SK-N-SH (cell line): ENCODE measurements around the gene H2AZ2. TPM values are rescaled to one million over a fixed set of nuclear protein-coding genes. Genes with fewer than 3 reads are reported as not detected.
A peak's percentile ranks its signal among the peaks of the same experiment; 100 is the strongest.

ENCODE experiments used
- CTCF ChIA-PET: fragments of 300-600, 350-600 bp; formaldehyde crosslinking; extraction: SDS; loops from one replicate; lab custom pipeline; 2021; lab: Yijun Ruan, JAX
- POLR2A ChIA-PET: fragments of 350-600 bp; sonication (Branson Sonifier 250); formaldehyde crosslinking; extraction: SDS; loops from one replicate; lab custom pipeline; 2020; ENCODE audit warnings: antibody characterized with exemption, inconsistent platforms; lab: Yijun Ruan, JAX
- DNase-seq: peaks from one replicate; pipeline ENCODE4 v3.0.0; 2012
- H2AFZ ChIP-seq: fragments of 200-600 bp; sonication (generic); 2 replicates; pipeline ENCODE4 v1.8.1; 2016; ENCODE audit warnings: antibody characterized with exemption, mild to moderate bottlenecking, low read depth
- H3F3A ChIP-seq: fragments of 200-600 bp; sonication (generic); replicated peaks from 2 replicates; pipeline ENCODE3; 2016; ENCODE audit warnings: antibody characterized with exemption, mild to moderate bottlenecking; ENCODE audit not compliant: insufficient read depth
- H3K27ac ChIP-seq, 2 experiments: fragments of 200-500 bp in 1 of 2; fragments of 200-600 bp in 1 of 2; sonication (Bioruptor generic) in 1 of 2; sonication (generic), shearing (Covaris generic) in 1 of 2; 2 replicates each; pipeline versions ENCODE4 v1.5.1 to v1.6.1; 2014 to 2016; ENCODE audit warnings: low read depth in 2 of 2, inconsistent platforms in 1 of 2, low read length in 1 of 2, mild to moderate bottlenecking in 1 of 2, mixed read lengths in 1 of 2
- H3K27me3 ChIP-seq: fragments of 200-600 bp; sonication (generic), shearing (Covaris generic); 2 replicates; pipeline ENCODE4 v1.6.1; 2016; ENCODE audit warnings: mixed run types; ENCODE audit not compliant: insufficient read depth
- H3K36me3 ChIP-seq, 2 experiments: fragments of 200-500 bp in 1 of 2; fragments of 200-600 bp in 1 of 2; sonication (Bioruptor generic) in 1 of 2; sonication (generic) in 1 of 2; replicated peaks in 1 of 2; 2 replicates each; pipeline versions ENCODE3 to v1.5.1; 2014 to 2016; ENCODE audit warnings: low read length in 1 of 2, mild to moderate bottlenecking in 1 of 2; ENCODE audit not compliant: insufficient read depth in 2 of 2, control insufficient read depth in 1 of 2
- H3K4me1 ChIP-seq, 2 experiments: fragments of 200-500 bp in 1 of 2; fragments of 200-600 bp in 1 of 2; sonication (Bioruptor generic) in 1 of 2; sonication (generic), shearing (Covaris generic) in 1 of 2; 2 replicates each; pipeline versions ENCODE4 v1.5.1 to v1.6.1; 2014 to 2016; ENCODE audit warnings: low read depth in 1 of 2, low read length in 1 of 2, mixed run types in 1 of 2; ENCODE audit not compliant: insufficient read depth in 2 of 2, control insufficient read depth in 1 of 2
- H3K4me2 ChIP-seq: fragments of 200-600 bp; sonication (generic), shearing (Covaris generic); 2 replicates; pipeline ENCODE4 v1.6.1; 2017; ENCODE audit warnings: mixed run types
- H3K4me3 ChIP-seq, 2 experiments: fragments of 200-500 bp in 1 of 2; fragments of 200-600 bp in 1 of 2; sonication (Bioruptor generic) in 1 of 2; sonication (generic), shearing (Covaris generic) in 1 of 2; 2 replicates each; pipeline versions ENCODE4 v1.5.1 to v1.8.1; 2014 to 2016; ENCODE audit warnings: low read depth in 2 of 2, inconsistent platforms in 1 of 2, low read length in 1 of 2, mild to moderate bottlenecking in 1 of 2, mixed read lengths in 1 of 2, moderate library complexity in 1 of 2
- H3K79me2 ChIP-seq: fragments of 200-600 bp; sonication (generic); 2 replicates; pipeline ENCODE4 v1.8.1; 2017; ENCODE audit warnings: mild to moderate bottlenecking; ENCODE audit not compliant: insufficient read depth
- H3K9ac ChIP-seq: fragments of 200-600 bp; sonication (generic); 2 replicates; pipeline ENCODE4 v1.6.1; 2017; ENCODE audit warnings: mixed run types
- H3K9me2 ChIP-seq: fragments of 200-600 bp; sonication (generic); 2 replicates; pipeline ENCODE4 v1.6.1; 2017; ENCODE audit warnings: mixed run types
- H3K9me3 ChIP-seq: fragments of 200-600 bp; sonication (generic); 2 replicates; pipeline ENCODE4 v1.6.1; 2017; ENCODE audit warnings: mixed run types, mild to moderate bottlenecking, moderate library complexity
- H4K20me1 ChIP-seq: fragments of 200-600 bp; sonication (generic); 2 replicates; pipeline ENCODE4 v1.6.1; 2017; ENCODE audit warnings: mild to moderate bottlenecking, mixed run types; ENCODE audit not compliant: insufficient read depth
- CTCF ChIP-seq: fragments of 200-600 bp; sonication (generic); IDR thresholded peaks from 2 replicates; pipeline ENCODE4 v1.6.1; 2017; ENCODE audit warnings: antibody characterized with exemption, mild to moderate bottlenecking, moderate library complexity
- EP300 ChIP-seq, 2 experiments: IDR thresholded peaks; 2 replicates each; pipeline versions ENCODE4 v1.4.0 to v1.6.1; 2012; ENCODE audit warnings: borderline replicate concordance in 1 of 2, low read depth in 1 of 2, low read length in 1 of 2
- FOSL2 ChIP-seq: IDR thresholded peaks from 2 replicates; pipeline ENCODE4 v1.4.0; 2012; ENCODE audit warnings: low read depth, mild to moderate bottlenecking, moderate library complexity, borderline replicate concordance
- FOXM1 ChIP-seq: IDR thresholded peaks from 2 replicates; pipeline ENCODE4 v1.4.0; 2012; ENCODE audit warnings: low read depth, mild to moderate bottlenecking
- JUND ChIP-seq: IDR thresholded peaks from 2 replicates; pipeline ENCODE4 v1.4.0; 2012
- MAX ChIP-seq: IDR thresholded peaks from 2 replicates; pipeline ENCODE4 v1.4.0; 2012; ENCODE audit warnings: low read depth
- NFIC ChIP-seq: IDR thresholded peaks from 2 replicates; pipeline ENCODE4 v1.4.0; 2012; ENCODE audit warnings: borderline replicate concordance
- NRF1 ChIP-seq: IDR thresholded peaks from 2 replicates; pipeline ENCODE4 v1.6.1; 2012; ENCODE audit warnings: low read depth, mild to moderate bottlenecking, low read length
- POLR2AphosphoS5 ChIP-seq: IDR thresholded peaks from 2 replicates; pipeline ENCODE4 v1.6.1; 2012; ENCODE audit warnings: low read depth, low read length
- RAD21 ChIP-seq: IDR thresholded peaks from 2 replicates; pipeline ENCODE4 v1.6.1; 2012; ENCODE audit warnings: mild to moderate bottlenecking, low read length
- RFX5 ChIP-seq: IDR thresholded peaks from 2 replicates; pipeline ENCODE4 v1.6.1; 2012; ENCODE audit warnings: mild to moderate bottlenecking, improper control_type of control experiment, low read length
- SIN3A ChIP-seq: IDR thresholded peaks from 2 replicates; pipeline ENCODE4 v1.6.1; 2012; ENCODE audit warnings: low read depth, mild to moderate bottlenecking, low read length, moderate library complexity, borderline replicate concordance
- TAF1 ChIP-seq: IDR thresholded peaks from 2 replicates; pipeline ENCODE4 v1.6.1; 2012; ENCODE audit warnings: low read depth, mild to moderate bottlenecking, low read length, moderate library complexity, borderline replicate concordance
- TEAD4 ChIP-seq: IDR thresholded peaks from 2 replicates; pipeline ENCODE4 v1.4.0; 2012; ENCODE audit warnings: mild to moderate bottlenecking, borderline replicate concordance; ENCODE audit not compliant: insufficient read depth
- USF2 ChIP-seq: fragments of 150-350 bp; IDR thresholded peaks from 2 replicates; pipeline ENCODE4 v1.6.1; 2017; ENCODE audit warnings: antibody characterized with exemption, low read length, low read depth, borderline replicate concordance
- YY1 ChIP-seq: IDR thresholded peaks from 2 replicates; pipeline ENCODE4 v1.4.0; 2012; ENCODE audit warnings: low read depth, mild to moderate bottlenecking
- ZBTB33 ChIP-seq: IDR thresholded peaks from 2 replicates; pipeline ENCODE4 v1.4.0; 2012; ENCODE audit warnings: low read depth, borderline replicate concordance
- WGBS: methylation state at CpG from one replicate; pipeline ENCODE4 v1.1.6; 2017; ENCODE audit warnings: low lambda C conversion rate; 5-methylcytosine and 5-hydroxymethylcytosine counted together
- polyA plus RNA-seq, 3 experiments: library from polyadenylated mRNA; depleted of rRNA; stranded (reverse); fragments of >200 nt; gene quantifications; 2 replicates each; pipeline ENCODE4 v1.2.3, GENCODE V29; 2012
- TF ChIP-seq, protein P1 (sequence below): IDR thresholded peaks from 2 replicates; pipeline ENCODE4 v1.6.1; 2012; ENCODE audit warnings: mild to moderate bottlenecking, low read depth, low read length, moderate library complexity

H2AZ2 gene
- polyA plus RNA-seq, 1 of the 3 experiments (the other 2 are of a cell fraction), result 389 TPM

GRCh38 chr7:44897309-44897708, 49.4 kb upstream of the H2AZ2 start:
- H3K9ac ChIP-seq, result no peak overlapping the region
- H4K20me1 ChIP-seq, result no peaks in the 10 kb centered on the region
- DNase-seq, result no peak
- TF ChIP-seq TAF1 (no peak), TEAD4 (no peak), POLR2AphosphoS5 (no peak), MAX (no peak), FOSL2 (no peak), JUND (no peak), NRF1 (no peak), NFIC (no peak)
- TF ChIP-seq, protein P1, sequence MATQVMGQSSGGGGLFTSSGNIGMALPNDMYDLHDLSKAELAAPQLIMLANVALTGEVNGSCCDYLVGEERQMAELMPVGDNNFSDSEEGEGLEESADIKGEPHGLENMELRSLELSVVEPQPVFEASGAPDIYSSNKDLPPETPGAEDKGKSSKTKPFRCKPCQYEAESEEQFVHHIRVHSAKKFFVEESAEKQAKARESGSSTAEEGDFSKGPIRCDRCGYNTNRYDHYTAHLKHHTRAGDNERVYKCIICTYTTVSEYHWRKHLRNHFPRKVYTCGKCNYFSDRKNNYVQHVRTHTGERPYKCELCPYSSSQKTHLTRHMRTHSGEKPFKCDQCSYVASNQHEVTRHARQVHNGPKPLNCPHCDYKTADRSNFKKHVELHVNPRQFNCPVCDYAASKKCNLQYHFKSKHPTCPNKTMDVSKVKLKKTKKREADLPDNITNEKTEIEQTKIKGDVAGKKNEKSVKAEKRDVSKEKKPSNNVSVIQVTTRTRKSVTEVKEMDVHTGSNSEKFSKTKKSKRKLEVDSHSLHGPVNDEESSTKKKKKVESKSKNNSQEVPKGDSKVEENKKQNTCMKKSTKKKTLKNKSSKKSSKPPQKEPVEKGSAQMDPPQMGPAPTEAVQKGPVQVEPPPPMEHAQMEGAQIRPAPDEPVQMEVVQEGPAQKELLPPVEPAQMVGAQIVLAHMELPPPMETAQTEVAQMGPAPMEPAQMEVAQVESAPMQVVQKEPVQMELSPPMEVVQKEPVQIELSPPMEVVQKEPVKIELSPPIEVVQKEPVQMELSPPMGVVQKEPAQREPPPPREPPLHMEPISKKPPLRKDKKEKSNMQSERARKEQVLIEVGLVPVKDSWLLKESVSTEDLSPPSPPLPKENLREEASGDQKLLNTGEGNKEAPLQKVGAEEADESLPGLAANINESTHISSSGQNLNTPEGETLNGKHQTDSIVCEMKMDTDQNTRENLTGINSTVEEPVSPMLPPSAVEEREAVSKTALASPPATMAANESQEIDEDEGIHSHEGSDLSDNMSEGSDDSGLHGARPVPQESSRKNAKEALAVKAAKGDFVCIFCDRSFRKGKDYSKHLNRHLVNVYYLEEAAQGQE, result no peak
- CTCF ChIA-PET, result no interaction called here
- no peaks in the 10 kb centered on the region for H3K9me2 ChIP-seq
- POLR2A ChIA-PET, result no interaction called here
- no peaks in the 10 kb centered on the region for H3K36me3 ChIP-seq
- no peaks in the 10 kb centered on the region; a peak in 1 of 4 replicates for H3K4me1 ChIP-seq
- no peak overlapping the region; the same call in 1 of the 2 replicates for H3K4me2 ChIP-seq
- H2AFZ ChIP-seq, result peak overlapping the region; percentile 39; the same call in 1 of the 2 replicates
- no peaks in the 10 kb centered on the region for H3K79me2 ChIP-seq
- no peaks in the 10 kb centered on the region for H3K27me3 ChIP-seq
- 0 out of 4 replicates have a peak overlapping the region, but pooled peaks of 1 of the 2 experiments have one; percentile 4 for H3K27ac ChIP-seq
- H3K9me3 ChIP-seq, result no peaks in the 10 kb centered on the region
- peaks cover 7% of the 10 kb centered on the region for H3F3A ChIP-seq
- 100% methylated on average over 1 of the region's 1 CpG for WGBS
- no peak overlapping the region for H3K4me3 ChIP-seq

- 81% methylated on average over 4 of the region's 4 CpGs for WGBS
- no peaks in the 10 kb centered on the region for H3K9me3 ChIP-seq
- DNase-seq, result no peak
- H3K79me2 ChIP-seq, result peaks cover 4% of the 10 kb centered on the region; the same call in 1 of the 2 replicates
- no peaks in the 10 kb centered on the region for H4K20me1 ChIP-seq
- no peak overlapping the region for H3K4me3 ChIP-seq
- peaks cover 7% of the 10 kb centered on the region for H3F3A ChIP-seq
- no peaks in the 10 kb centered on the region for H3K36me3 ChIP-seq
- ChIA-PET POLR2A (interaction anchor here (1.3 kb wide), 1 partner anchor 17 kb away, joined by 3 read pairs; no protein-coding TSS in a partner anchor), CTCF (interaction anchor here (0.5 to 3.0 kb wide), 3 partner anchors 28 to 38 kb away, joined by 3 to 10 read pairs (median 4); no protein-coding TSS in a partner anchor)
- no peak overlapping the region for H3K27ac ChIP-seq
- H3K9ac ChIP-seq, result no peak overlapping the region
- H3K4me1 ChIP-seq, result no peaks in the 10 kb centered on the region; a peak in 1 of 4 replicates
- H3K9me2 ChIP-seq, result no peaks in the 10 kb centered on the region
- H2AFZ ChIP-seq, result no peak overlapping the region
- no peaks in the 10 kb centered on the region for H3K27me3 ChIP-seq
- H3K4me2 ChIP-seq, result no peak overlapping the region
- TF ChIP-seq USF2, result no peak
- TF ChIP-seq FOSL2, result no peak
- no peak for TF ChIP-seq FOXM1
- no peak for TF ChIP-seq CTCF
- no peak for TF ChIP-seq NFIC
- no peak for TF ChIP-seq RFX5
- TF ChIP-seq SIN3A, result no peak
- no peak for TF ChIP-seq RAD21
- no peak for TF ChIP-seq YY1
- TF ChIP-seq ZBTB33, result no peak
- no peak for TF ChIP-seq EP300 (IDR thresholded peaks at IDR 0.05; ENCODE audit: borderline replicate concordance in 1 of 2, low read depth in 1 of 2, low read length in 1 of 2)
- no peak for TF ChIP-seq NRF1
These were observed 47.1 kb upstream of the H2AZ2 start for GRCh38 chr7:44894888-44895580.
